Progenitor cell of endocrine pancreas (in vitro differentiated cells): ENCODE measurements around the gene ACBD6. TPM values are rescaled to one million over a fixed set of nuclear protein-coding genes. Genes with fewer than 3 reads are reported as not detected.

Source experiments
- DNase-seq: peaks from one replicate; pipeline ENCODE4 v3.0.0; 2021; ENCODE audit warnings: low spot score; ENCODE audit not compliant: unreplicated experiment
- H3K27ac Mint-ChIP-seq: 2 replicates; pipeline ENCODE4 v1.8.0; 2021; ENCODE audit warnings: mild to moderate bottlenecking, moderate library complexity, mixed read lengths
- H3K27me3 Mint-ChIP-seq: 2 replicates; pipeline ENCODE4 v1.8.0; 2021; ENCODE audit warnings: mixed read lengths
- H3K36me3 Mint-ChIP-seq: 2 replicates; pipeline ENCODE4 v1.8.0; 2022; ENCODE audit warnings: mixed read lengths; ENCODE audit not compliant: insufficient read depth
- H3K4me1 Mint-ChIP-seq: 2 replicates; pipeline ENCODE4 v1.8.0; 2021; ENCODE audit warnings: low read depth, mixed read lengths
- H3K4me3 Mint-ChIP-seq: 2 replicates; pipeline ENCODE4 v1.8.0; 2021; ENCODE audit warnings: low read depth, mild to moderate bottlenecking, moderate library complexity, mixed read lengths
- H3K9me3 Mint-ChIP-seq: 2 replicates; pipeline ENCODE4 v1.8.0; 2021; ENCODE audit warnings: low read depth, mixed read lengths
- total RNA-seq: library from RNA; stranded (reverse); gene quantifications from 2 replicates; pipeline ENCODE4 v1.2.1, GENCODE V29; 2021
- TF ChIP-seq, protein P1 (sequence below): fragments of 200-600 bp; sonication (generic); IDR thresholded peaks from one replicate; pipeline ENCODE4 v1.5.0; 2021; ENCODE audit warnings: antibody characterized with exemption, mild to moderate bottlenecking; ENCODE audit not compliant: unreplicated experiment

ACBD6 gene
- total RNA-seq, 1 donor from 2014 or later: 54.2 TPM

DNA sequence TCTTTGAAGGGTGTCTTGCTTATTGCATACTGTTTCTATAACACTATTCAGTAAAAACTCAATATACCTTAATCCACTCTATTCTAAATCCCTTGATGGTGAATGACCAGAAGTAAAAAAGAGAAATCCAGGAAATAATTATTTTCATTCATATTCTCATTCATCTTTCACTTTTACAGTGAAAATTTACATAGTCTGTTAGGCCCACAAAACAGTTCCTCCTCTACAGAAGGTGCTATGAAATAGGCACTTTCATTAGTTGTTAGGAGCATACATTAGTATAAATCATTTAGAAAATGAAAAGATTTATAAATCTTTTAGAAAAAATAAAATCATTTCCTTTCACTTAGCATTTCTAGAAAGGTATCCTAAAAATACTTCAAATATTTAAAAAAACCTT lies 157.2 kb downstream of the ACBD6 start:
- peaks cover 1% of the 10 kb centered on the region for H3K36me3 Mint-ChIP-seq
- H3K27me3 Mint-ChIP-seq: no peaks in the 10 kb centered on the region
- TF ChIP-seq, protein P1, sequence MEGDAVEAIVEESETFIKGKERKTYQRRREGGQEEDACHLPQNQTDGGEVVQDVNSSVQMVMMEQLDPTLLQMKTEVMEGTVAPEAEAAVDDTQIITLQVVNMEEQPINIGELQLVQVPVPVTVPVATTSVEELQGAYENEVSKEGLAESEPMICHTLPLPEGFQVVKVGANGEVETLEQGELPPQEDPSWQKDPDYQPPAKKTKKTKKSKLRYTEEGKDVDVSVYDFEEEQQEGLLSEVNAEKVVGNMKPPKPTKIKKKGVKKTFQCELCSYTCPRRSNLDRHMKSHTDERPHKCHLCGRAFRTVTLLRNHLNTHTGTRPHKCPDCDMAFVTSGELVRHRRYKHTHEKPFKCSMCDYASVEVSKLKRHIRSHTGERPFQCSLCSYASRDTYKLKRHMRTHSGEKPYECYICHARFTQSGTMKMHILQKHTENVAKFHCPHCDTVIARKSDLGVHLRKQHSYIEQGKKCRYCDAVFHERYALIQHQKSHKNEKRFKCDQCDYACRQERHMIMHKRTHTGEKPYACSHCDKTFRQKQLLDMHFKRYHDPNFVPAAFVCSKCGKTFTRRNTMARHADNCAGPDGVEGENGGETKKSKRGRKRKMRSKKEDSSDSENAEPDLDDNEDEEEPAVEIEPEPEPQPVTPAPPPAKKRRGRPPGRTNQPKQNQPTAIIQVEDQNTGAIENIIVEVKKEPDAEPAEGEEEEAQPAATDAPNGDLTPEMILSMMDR: no peak
- no peak overlapping the region for H3K4me3 Mint-ChIP-seq
- DNase-seq: no peak
- H3K27ac Mint-ChIP-seq: no peak overlapping the region
- H3K9me3 Mint-ChIP-seq: no peaks in the 10 kb centered on the region
- peaks cover 7% of the 10 kb centered on the region for H3K4me1 Mint-ChIP-seq

DNA sequence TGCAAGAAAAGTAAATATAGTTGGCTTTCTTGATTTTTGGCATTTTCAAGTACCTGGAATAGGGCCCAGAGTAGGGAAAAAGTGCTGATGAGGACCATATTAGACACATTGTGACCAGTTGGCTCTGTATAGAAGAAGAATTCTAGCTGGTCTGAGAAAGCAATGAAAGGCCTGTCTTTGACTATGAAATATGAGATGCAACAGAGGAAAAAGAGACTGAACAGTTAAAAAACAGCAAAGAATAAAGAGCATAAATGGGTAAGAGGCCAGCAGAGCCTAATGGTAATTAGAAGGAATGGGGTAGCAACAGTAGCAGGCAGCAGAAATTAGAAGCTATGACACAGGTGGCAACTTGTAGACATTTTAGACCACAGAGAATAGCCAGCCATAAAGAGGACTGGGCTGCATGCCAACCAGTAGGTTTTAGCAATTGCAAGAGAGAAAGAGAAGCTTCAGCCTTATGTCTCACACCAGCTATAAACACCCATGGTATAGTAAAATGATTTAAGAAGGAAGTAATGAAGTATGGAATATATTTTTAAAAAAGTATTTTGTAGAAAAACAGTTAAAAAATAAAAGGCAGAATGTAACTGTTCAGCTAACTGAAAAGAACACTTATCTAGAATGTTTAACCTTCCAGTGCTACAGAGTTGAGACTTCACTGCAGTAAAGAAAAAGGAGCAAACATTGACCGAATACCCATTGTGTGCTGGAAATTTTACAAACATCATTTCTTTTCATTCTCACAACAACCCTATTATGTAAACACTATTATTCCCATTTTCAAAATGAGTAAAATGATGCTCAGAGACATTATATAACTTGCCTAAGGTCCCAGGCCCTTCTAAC lies 158.2 kb downstream of the ACBD6 start:
- no peak for DNase-seq
- no peak overlapping the region for H3K27ac Mint-ChIP-seq
- peaks cover 1% of the 10 kb centered on the region for H3K36me3 Mint-ChIP-seq
- no peaks in the 10 kb centered on the region for H3K27me3 Mint-ChIP-seq
- no peak overlapping the region for H3K4me3 Mint-ChIP-seq
- H3K4me1 Mint-ChIP-seq: peaks cover 7% of the 10 kb centered on the region
- H3K9me3 Mint-ChIP-seq: no peaks in the 10 kb centered on the region
- TF ChIP-seq, protein P1: no peak

GRCh38 chr1:180327089-180327488 lies 175.3 kb downstream of the ACBD6 start:
- Mint-ChIP-seq H3K4me1 (peaks cover 3% of the 10 kb centered on the region), H3K4me3 (no peak overlapping the region), H3K36me3 (peaks cover 13% of the 10 kb centered on the region), H3K27me3 (no peaks in the 10 kb centered on the region), H3K27ac (no peak overlapping the region), H3K9me3 (peaks cover 20% of the 10 kb centered on the region)
- no peak for DNase-seq
- TF ChIP-seq, protein P1: no peak

DNA sequence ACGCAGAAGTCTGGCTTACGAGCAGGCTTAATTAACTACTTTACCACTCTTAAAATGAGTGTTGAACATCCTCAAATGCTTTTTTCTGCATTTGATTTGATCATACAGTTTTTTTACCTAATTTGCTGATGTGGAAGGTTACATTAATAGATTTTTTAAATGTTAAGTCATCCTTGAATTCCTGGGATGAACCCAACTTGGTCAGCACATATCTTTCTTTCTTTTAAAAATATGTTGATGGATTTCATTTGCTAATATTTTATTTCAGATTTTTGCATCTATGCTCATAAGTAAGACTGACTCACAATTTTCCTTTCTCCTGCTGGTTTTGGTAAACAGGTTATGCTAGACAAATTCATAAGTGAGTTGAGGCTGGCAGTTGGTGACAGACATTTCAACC lies 189.5 kb downstream of the ACBD6 start:
- Mint-ChIP-seq H3K4me3 (no peak overlapping the region), H3K36me3 (peaks cover 6% of the 10 kb centered on the region), H3K27me3 (no peaks in the 10 kb centered on the region), H3K9me3 (no peaks in the 10 kb centered on the region), H3K4me1 (peaks cover 6% of the 10 kb centered on the region), H3K27ac (no peak overlapping the region)
- TF ChIP-seq, protein P1: no peak
- DNase-seq: no peak

DNA sequence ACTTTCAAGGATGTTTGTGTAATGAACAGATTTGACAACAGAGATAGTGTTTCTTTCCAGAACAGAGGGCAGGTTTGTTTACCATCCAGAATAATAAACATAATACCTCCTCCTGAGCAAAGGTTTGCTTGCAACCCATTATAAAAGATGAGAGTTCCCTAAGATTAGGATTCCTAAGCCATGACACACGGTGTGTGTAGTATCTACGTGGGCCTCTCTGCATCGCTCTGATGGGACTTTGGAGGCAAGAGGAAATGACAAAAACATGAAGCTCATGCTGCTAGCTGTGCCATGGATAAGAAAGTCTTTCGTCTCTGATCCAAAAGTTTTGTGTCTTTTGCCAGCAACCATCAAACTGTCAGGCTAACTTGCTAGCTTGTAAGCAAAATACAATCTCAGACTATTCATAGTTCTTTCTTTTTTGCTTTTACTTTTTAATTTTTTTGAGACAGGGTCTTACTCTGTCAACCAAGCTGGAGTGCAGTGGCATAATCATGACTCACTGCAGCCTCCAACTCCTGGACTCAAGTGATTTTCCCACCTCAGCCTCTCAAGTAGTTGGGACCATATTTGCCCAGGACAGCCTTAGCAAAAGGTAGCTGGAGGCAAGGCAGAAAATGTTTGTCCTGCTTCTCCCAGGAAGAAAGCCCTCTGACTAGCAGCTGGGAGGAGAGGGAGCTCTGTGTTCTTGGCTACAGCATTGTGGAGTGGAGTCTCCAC lies 191.2 kb downstream of the ACBD6 start:
- DNase-seq: no peak

More for the DNA sequence above, 191.2 kb downstream of the ACBD6 start:
- H3K4me3 Mint-ChIP-seq: no peak overlapping the region
- H3K27ac Mint-ChIP-seq: no peak overlapping the region
- peaks cover 14% of the 10 kb centered on the region for H3K36me3 Mint-ChIP-seq
- no peaks in the 10 kb centered on the region for H3K27me3 Mint-ChIP-seq
- H3K9me3 Mint-ChIP-seq: peaks cover 7% of the 10 kb centered on the region
- H3K4me1 Mint-ChIP-seq: peaks cover 6% of the 10 kb centered on the region
- TF ChIP-seq, protein P1: no peak
